Mesenchymal stem cell (in vitro differentiated cells and primary cell): ENCODE measurements around the gene CPT1A.

Experiments used
- DNase-seq: peaks from one replicate; pipeline ENCODE4 v3.0.0-alpha.2; 2013
- H2AFZ ChIP-seq: one replicate; pipeline ENCODE4 v1.6.1; 2013; ENCODE audit warnings: low read depth, mild to moderate bottlenecking, control low read depth, inconsistent platforms, low read length, moderate library complexity
- H2AK5ac ChIP-seq: 2 replicates; pipeline ENCODE4 v1.6.1; 2013; ENCODE audit warnings: low read length, moderate library complexity, mild to moderate bottlenecking, inconsistent platforms; ENCODE audit not compliant: severe bottlenecking
- H2BK120ac ChIP-seq: one replicate; pipeline ENCODE4 v1.6.1; 2013; ENCODE audit warnings: low read depth, mild to moderate bottlenecking, inconsistent platforms, low read length, moderate library complexity
- H2BK12ac ChIP-seq, 2 experiments: one replicate each; pipeline ENCODE4 v1.6.1; 2013; ENCODE audit warnings: inconsistent platforms in 2 of 2, low read length in 2 of 2, mild to moderate bottlenecking in 2 of 2, moderate library complexity in 2 of 2, control low read depth in 1 of 2
- H2BK15ac ChIP-seq: one replicate; pipeline ENCODE4 v1.6.1; 2013; ENCODE audit warnings: mild to moderate bottlenecking, low read depth, inconsistent platforms; ENCODE audit not compliant: poor library complexity, severe bottlenecking
- H2BK5ac ChIP-seq: 2 replicates; pipeline ENCODE4 v1.6.1; 2013; ENCODE audit warnings: low read depth, mild to moderate bottlenecking, low read length, control low read depth, inconsistent platforms; ENCODE audit not compliant: poor library complexity, severe bottlenecking
- H3K14ac ChIP-seq, 2 experiments: one replicate each; pipeline ENCODE4 v1.6.1; 2013; ENCODE audit warnings: inconsistent platforms in 2 of 2, low read length in 2 of 2, control low read depth in 1 of 2, mild to moderate bottlenecking in 1 of 2, moderate library complexity in 1 of 2
- H3K18ac ChIP-seq, 2 experiments: one replicate each; pipeline ENCODE4 v1.6.1; 2013; ENCODE audit warnings: inconsistent platforms in 2 of 2, low read length in 2 of 2, control low read depth in 1 of 2, low read depth in 1 of 2, mild to moderate bottlenecking in 1 of 2
- H3K23ac ChIP-seq, 2 experiments: one replicate each; pipeline ENCODE4 v1.6.1; 2013; ENCODE audit warnings: inconsistent platforms in 2 of 2, low read length in 2 of 2, mild to moderate bottlenecking in 2 of 2, moderate library complexity in 2 of 2, control low read depth in 1 of 2
- H3K27ac ChIP-seq: 2 replicates; pipeline ENCODE4 v1.5.1; 2013; ENCODE audit warnings: mild to moderate bottlenecking, moderate library complexity, low read length, control low read depth, inconsistent platforms; ENCODE audit not compliant: poor library complexity, severe bottlenecking
- H3K27me3 ChIP-seq, 2 experiments: 2 replicates each; pipeline versions ENCODE4 v1.6.1 to v1.7.0; 2013; ENCODE audit warnings: low read length in 2 of 2, mild to moderate bottlenecking in 2 of 2, moderate library complexity in 2 of 2, control low read depth in 1 of 2, inconsistent platforms in 1 of 2; ENCODE audit not compliant: control insufficient read depth in 1 of 2, insufficient read depth in 1 of 2
- H3K36me3 ChIP-seq, 2 experiments: 2 replicates each; pipeline versions ENCODE4 v1.6.1 to v1.7.0; 2013; ENCODE audit warnings: low read length in 2 of 2, control low read depth in 1 of 2, inconsistent platforms in 1 of 2, low read depth in 1 of 2, mild to moderate bottlenecking in 1 of 2; ENCODE audit not compliant: insufficient read depth in 2 of 2, control insufficient read depth in 1 of 2
- H3K4ac ChIP-seq, 2 experiments: one replicate each; pipeline ENCODE4 v1.6.1; 2013; ENCODE audit warnings: inconsistent platforms in 2 of 2, low read length in 2 of 2, mild to moderate bottlenecking in 2 of 2, moderate library complexity in 2 of 2, control low read depth in 1 of 2, low read depth in 1 of 2
- H3K4me1 ChIP-seq: 2 replicates; pipeline ENCODE4 v1.6.1; 2013; ENCODE audit warnings: low read depth, low read length, control low read depth; ENCODE audit not compliant: control insufficient read depth, insufficient read depth
- H3K4me2 ChIP-seq: 2 replicates; pipeline ENCODE4 v1.6.1; 2013; ENCODE audit warnings: low read length, mild to moderate bottlenecking, inconsistent platforms; ENCODE audit not compliant: poor library complexity, severe bottlenecking
- H3K4me3 ChIP-seq, 2 experiments: 2 replicates each; pipeline versions ENCODE4 v1.5.1 to v1.7.0; 2013; ENCODE audit warnings: low read length in 2 of 2, mild to moderate bottlenecking in 2 of 2, control low read depth in 1 of 2, low read depth in 1 of 2; ENCODE audit not compliant: insufficient read depth in 1 of 2
- H3K79me1 ChIP-seq: replicated peaks from 2 replicates; pipeline ENCODE4 v1.6.1; 2013; ENCODE audit warnings: mild to moderate bottlenecking, control low read depth, low read length, inconsistent platforms; ENCODE audit not compliant: poor library complexity, severe bottlenecking
- H3K9ac ChIP-seq: 2 replicates; pipeline ENCODE4 v1.7.0; 2013; ENCODE audit warnings: mild to moderate bottlenecking, low read length, moderate library complexity
- H3K9me3 ChIP-seq: 2 replicates; pipeline ENCODE4 v1.7.0; 2013; ENCODE audit warnings: mild to moderate bottlenecking, low read length; ENCODE audit not compliant: control insufficient read depth
- H4K8ac ChIP-seq: one replicate; pipeline ENCODE4 v1.6.1; 2013; ENCODE audit warnings: inconsistent platforms, mild to moderate bottlenecking, low read length, moderate library complexity
- H4K91ac ChIP-seq: one replicate; pipeline ENCODE4 v1.6.1; 2013; ENCODE audit warnings: mild to moderate bottlenecking, low read length, inconsistent platforms
- WGBS: methylation state at CpG from one replicate; pipeline ENCODE4 v1.1.7; 2013; ENCODE audit warnings: mixed read lengths; 5-methylcytosine and 5-hydroxymethylcytosine counted together

The CPT1A gene

DNA sequence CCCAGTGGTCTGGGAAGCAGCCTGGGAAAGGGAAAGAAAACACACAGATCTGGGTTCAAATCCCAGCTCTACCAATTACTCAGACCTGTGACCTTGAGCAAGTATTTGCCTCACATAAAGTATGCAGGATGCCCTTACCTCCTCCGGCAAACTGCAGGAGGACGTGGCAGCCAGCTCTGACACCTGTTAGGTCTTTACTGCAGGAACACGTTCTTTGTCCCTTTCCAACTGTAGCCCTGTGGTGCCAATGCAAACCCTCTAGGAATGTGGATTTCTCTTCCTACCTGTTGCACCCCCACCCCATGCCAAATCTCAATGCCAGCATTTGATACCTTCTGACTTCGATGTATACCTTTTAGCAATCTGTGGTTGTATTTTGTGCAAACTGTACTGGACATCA is 6.0 kb downstream of the CPT1A start:
- H3K4me2 ChIP-seq = no peak overlapping the region
- DNase-seq = no peak
- no peak overlapping the region for H3K4me3 ChIP-seq
- H2AK5ac ChIP-seq = no peak overlapping the region
- H3K14ac ChIP-seq = no peak overlapping the region
- H3K4ac ChIP-seq = no peak overlapping the region
- H3K27me3 ChIP-seq = no peaks in the 10 kb centered on the region
- no peak overlapping the region for H2BK120ac ChIP-seq
- no peak overlapping the region for H3K18ac ChIP-seq
- 94% methylated on average over 4 of the region's 4 CpGs for WGBS
- H4K8ac ChIP-seq = no peak overlapping the region
- peaks cover 29% of the 10 kb centered on the region for H3K79me1 ChIP-seq
- no peak overlapping the region for H2BK12ac ChIP-seq
- no peak overlapping the region for H4K91ac ChIP-seq
- H3K9ac ChIP-seq = no peak overlapping the region
- no peak overlapping the region for H2BK15ac ChIP-seq
- H3K36me3 ChIP-seq = peaks cover 4 to 7% of the 10 kb centered on the region in 2 experiments
- no peaks in the 10 kb centered on the region for H3K9me3 ChIP-seq
- peaks cover 25% of the 10 kb centered on the region for H3K4me1 ChIP-seq
- H2BK5ac ChIP-seq = no peak overlapping the region
- H2AFZ ChIP-seq = no peak overlapping the region
- H3K27ac ChIP-seq = no peak overlapping the region
- peak overlapping the region in 1 of 2 experiments; percentile 34 for H3K23ac ChIP-seq

- WGBS = 81% methylated on average over 5 of the region's 5 CpGs
- no peak overlapping the region for H4K91ac ChIP-seq
- no peak overlapping the region for H2BK12ac ChIP-seq
- no peak overlapping the region for H3K4ac ChIP-seq
- H2BK15ac ChIP-seq = no peak overlapping the region
- H3K4me2 ChIP-seq = no peak overlapping the region
- peaks cover 23% of the 10 kb centered on the region for H3K4me1 ChIP-seq
- H3K36me3 ChIP-seq = peaks cover 5 to 11% of the 10 kb centered on the region in 2 experiments
- no peak overlapping the region for H2BK5ac ChIP-seq
- H2AFZ ChIP-seq = no peak overlapping the region
- no peaks in the 10 kb centered on the region for H3K27me3 ChIP-seq
- no peak overlapping the region for H2BK120ac ChIP-seq
- H4K8ac ChIP-seq = no peak overlapping the region
- no peak overlapping the region for H3K4me3 ChIP-seq
- H3K23ac ChIP-seq = no peak overlapping the region
- no peak overlapping the region for H2AK5ac ChIP-seq
- no peak overlapping the region for H3K14ac ChIP-seq
- H3K9me3 ChIP-seq = no peaks in the 10 kb centered on the region
- no peak for DNase-seq
- H3K9ac ChIP-seq = no peak overlapping the region
- H3K27ac ChIP-seq = no peak overlapping the region
- H3K79me1 ChIP-seq = peaks cover 33% of the 10 kb centered on the region
- H3K18ac ChIP-seq = no peak overlapping the region
Measured at GRCh38 chr11:68835328-68835727, 6.4 kb downstream of the CPT1A start.

- H2AFZ ChIP-seq = no peak overlapping the region
- H3K36me3 ChIP-seq = peaks cover 18 to 21% of the 10 kb centered on the region in 2 experiments
- no peak overlapping the region for H2BK15ac ChIP-seq
- H2BK12ac ChIP-seq = no peak overlapping the region
- no peak overlapping the region for H3K4me3 ChIP-seq
- H3K27me3 ChIP-seq = no peaks in the 10 kb centered on the region
- H3K4ac ChIP-seq = no peak overlapping the region
- peaks cover 11% of the 10 kb centered on the region for H3K4me1 ChIP-seq
- H2AK5ac ChIP-seq = no peak overlapping the region
- H3K4me2 ChIP-seq = no peak overlapping the region
- H4K91ac ChIP-seq = no peak overlapping the region
- peak overlapping the region; percentile 38 for H3K9ac ChIP-seq
- no peak overlapping the region for H3K14ac ChIP-seq
- no peak overlapping the region for H4K8ac ChIP-seq
- no peak overlapping the region for H3K23ac ChIP-seq
- DNase-seq = no peak
- peaks cover 52% of the 10 kb centered on the region for H3K79me1 ChIP-seq
- H2BK5ac ChIP-seq = no peak overlapping the region
- no peak overlapping the region for H3K27ac ChIP-seq
- no peak overlapping the region for H2BK120ac ChIP-seq
- H3K9me3 ChIP-seq = no peaks in the 10 kb centered on the region
- WGBS = 92% methylated on average over 8 of the region's 8 CpGs
- H3K18ac ChIP-seq = no peak overlapping the region
Measured at GRCh38 chr11:68832476-68833181, 9.1 kb downstream of the CPT1A start.

GRCh38 chr11:68831124-68831523 is 10.6 kb downstream of the CPT1A start:
- peaks cover 50% of the 10 kb centered on the region for H3K79me1 ChIP-seq
- no peak overlapping the region for H2BK5ac ChIP-seq
- H3K23ac ChIP-seq = no peak overlapping the region
- H2BK15ac ChIP-seq = no peak overlapping the region
- H3K14ac ChIP-seq = no peak overlapping the region
- no peak overlapping the region for H2AK5ac ChIP-seq
- no peaks in the 10 kb centered on the region for H3K9me3 ChIP-seq
- no peak overlapping the region for H2BK12ac ChIP-seq
- H3K18ac ChIP-seq = no peak overlapping the region
- no peak overlapping the region for H4K8ac ChIP-seq
- no peak overlapping the region for H3K4me2 ChIP-seq
- no peak for DNase-seq
- H3K27ac ChIP-seq = no peak overlapping the region
- H3K4ac ChIP-seq = no peak overlapping the region
- H4K91ac ChIP-seq = no peak overlapping the region
- no peak overlapping the region for H3K4me3 ChIP-seq
- H2BK120ac ChIP-seq = no peak overlapping the region
- H3K36me3 ChIP-seq = peaks cover 13 to 21% of the 10 kb centered on the region in 2 experiments
- no peak overlapping the region for H2AFZ ChIP-seq
- H3K9ac ChIP-seq = no peak overlapping the region
- WGBS = 98% methylated on average over 5 of the region's 5 CpGs
- H3K27me3 ChIP-seq = no peaks in the 10 kb centered on the region
- peaks cover 6% of the 10 kb centered on the region for H3K4me1 ChIP-seq
